Activated T-helper 2 cell treated with anti-CD3 and anti-CD28 coated beads, Interferon-gamma antibody, Interleukin-2, Interleukin-4, amounts not matched to agents 10 μg/mL and 5 μg/mL and 100 μg/mL, durations not matched to agents 14 hours and 24 hours and 36 hours (primary cell): ENCODE data around the gene PEX3. TPM values are rescaled to one million over a fixed set of nuclear protein-coding genes. Genes with fewer than 3 reads are reported as not detected.
A peak's percentile ranks its signal among the peaks of the same experiment; 100 is the strongest.

Experiments used
- DNase-seq: peaks from one replicate; pipeline ENCODE4 v3.0.0; 2021; ENCODE audit warnings: low spot score
- H3K27ac Mint-ChIP-seq: one replicate; pipeline ENCODE4 v1.8.0; 2021; ENCODE audit warnings: mixed read lengths
- H3K27me3 Mint-ChIP-seq: one replicate; pipeline ENCODE4 v1.8.0; 2021; ENCODE audit warnings: low read depth, mixed read lengths
- H3K36me3 Mint-ChIP-seq: one replicate; pipeline ENCODE4 v1.8.0; 2021; ENCODE audit warnings: low read depth, mixed read lengths
- H3K4me1 Mint-ChIP-seq: one replicate; pipeline ENCODE4 v1.8.0; 2021; ENCODE audit warnings: low read depth, mixed read lengths
- H3K4me3 Mint-ChIP-seq: one replicate; pipeline ENCODE4 v1.8.0; 2021; ENCODE audit warnings: low read depth, mild to moderate bottlenecking, moderate library complexity, mixed read lengths
- H3K9me3 Mint-ChIP-seq: one replicate; pipeline ENCODE4 v1.8.0; 2021; ENCODE audit warnings: mixed read lengths
- intact Hi-C: fragments of 100-400 bp; cut with micrococcal nuclease; formaldehyde crosslinking; loops from one replicate; pipeline ENCODE4 v1.15.1; 2023
- total RNA-seq: library from RNA; stranded (reverse); gene quantifications from 2 replicates; pipeline ENCODE4 v1.2.3, GENCODE V29; 2022

The PEX3 gene
- total RNA-seq, 1 donor from 2014 or later: 23.6 TPM

- H3K36me3 Mint-ChIP-seq: peaks cover 9% of the 10 kb centered on the region
- DNase-seq: peak; percentile 61
- H3K27ac Mint-ChIP-seq: peak overlapping the region; percentile 64
- intact Hi-C loops: loop anchor here (1.0 to 2.0 kb wide), 4 partner anchors 8 to 38 kb away; partner anchors contain the start of gene FUCA2
- H3K9me3 Mint-ChIP-seq: no peaks in the 10 kb centered on the region
- H3K27me3 Mint-ChIP-seq: no peaks in the 10 kb centered on the region
- peak overlapping the region; percentile 80 for H3K4me3 Mint-ChIP-seq
- H3K4me1 Mint-ChIP-seq: peaks cover 39% of the 10 kb centered on the region
Observed at GRCh38 chr6:143536866-143537691, 86.5 kb downstream of the PEX3 start.

GRCh38 chr6:143538374-143538773 is 87.8 kb downstream of the PEX3 start:
- H3K9me3 Mint-ChIP-seq: no peaks in the 10 kb centered on the region
- intact Hi-C loops: no loop called here
- peaks cover 52% of the 10 kb centered on the region for H3K4me1 Mint-ChIP-seq
- no peaks in the 10 kb centered on the region for H3K27me3 Mint-ChIP-seq
- DNase-seq: no peak
- peak overlapping the region; percentile 64 for H3K27ac Mint-ChIP-seq
- peak overlapping the region; percentile 80 for H3K4me3 Mint-ChIP-seq
- peaks cover 14% of the 10 kb centered on the region for H3K36me3 Mint-ChIP-seq

- Mint-ChIP-seq H3K27me3 (no peaks in the 10 kb centered on the region), H3K27ac (no peak overlapping the region), H3K9me3 (no peaks in the 10 kb centered on the region), H3K4me3 (peak overlapping the region; percentile 80), H3K36me3 (peaks cover 14% of the 10 kb centered on the region), H3K4me1 (peaks cover 58% of the 10 kb centered on the region)
- no peak for DNase-seq
- intact Hi-C loops: loop anchor here (1.0 kb wide), 1 partner anchor 89 kb away; the partner anchor contains the start of genes ADAT2 and PEX3
Observed at GRCh38 chr6:143539106-143539505, 88.5 kb downstream of the PEX3 start.

GRCh38 chr6:143539734-143540133 is 89.1 kb downstream of the PEX3 start:
- H3K4me1 Mint-ChIP-seq: peaks cover 63% of the 10 kb centered on the region
- H3K9me3 Mint-ChIP-seq: no peaks in the 10 kb centered on the region
- intact Hi-C loops: loop anchor here (1.0 to 10.0 kb wide), 3 partner anchors 89 to 685 kb away; partner anchors contain the start of genes ADAT2, HIVEP2 and PEX3
- DNase-seq: no peak
- H3K27ac Mint-ChIP-seq: no peak overlapping the region
- no peaks in the 10 kb centered on the region for H3K27me3 Mint-ChIP-seq
- no peak overlapping the region for H3K4me3 Mint-ChIP-seq
- peaks cover 14% of the 10 kb centered on the region for H3K36me3 Mint-ChIP-seq

- H3K27ac Mint-ChIP-seq: no peak overlapping the region
- no peak for DNase-seq
- no peak overlapping the region for H3K4me3 Mint-ChIP-seq
- no peaks in the 10 kb centered on the region for H3K27me3 Mint-ChIP-seq
- peaks cover 67% of the 10 kb centered on the region for H3K4me1 Mint-ChIP-seq
- intact Hi-C loops: loop anchor here (10.0 kb wide), 2 partner anchors 595 to 685 kb away; partner anchors contain the start of gene HIVEP2
- H3K9me3 Mint-ChIP-seq: no peaks in the 10 kb centered on the region
- peaks cover 17% of the 10 kb centered on the region for H3K36me3 Mint-ChIP-seq
Observed at GRCh38 chr6:143540192-143540591, 89.6 kb downstream of the PEX3 start.

Other genes with a start within 250 kb of the PEX3 start
- gene ADAT2, start 110 bp upstream of the PEX3 start, total RNA-seq: 35.7 and 37.6 TPM in 2 replicates
- 20.9 and 22.8 TPM in 2 replicates for gene FUCA2, start 60.9 kb downstream of the PEX3 start, total RNA-seq
- 41.0 and 45.4 TPM in 2 replicates for gene PHACTR2, start 227.2 kb downstream of the PEX3 start, total RNA-seq